Activated B cell treated with CpG ODN at 0.5 μM for 24 hours (primary cell): ENCODE data around the gene MTHFD2L. TPM values are rescaled to one million over a fixed set of nuclear protein-coding genes. Genes with fewer than 3 reads are reported as not detected.

ENCODE experiments used
- ATAC-seq: fragments of 200-7000 bp; cut with Tn5 transposase; one replicate; pipeline ENCODE4 v1.10.0; 2021; ENCODE audit warnings: low read depth, mild to moderate bottlenecking, moderate library complexity
- CTCF ChIA-PET: fragments of 350-600 bp; sonication (Branson Sonifier 250); formaldehyde crosslinking; loops from one replicate; lab custom pipeline; 2021; ENCODE audit warnings: antibody characterized with exemption; lab: Charles Lee
- POLR2A ChIA-PET: fragments of 350-600 bp; sonication (Branson Sonifier 250); formaldehyde crosslinking; loops from one replicate; lab custom pipeline; 2021; ENCODE audit warnings: antibody characterized with exemption; lab: Charles Lee
- DNase-seq: peaks from one replicate; pipeline ENCODE4 v3.0.0; 2022
- H3K27ac Mint-ChIP-seq: one replicate; pipeline ENCODE4 v1.8.0; 2020; ENCODE audit warnings: mixed read lengths
- H3K27me3 Mint-ChIP-seq: one replicate; pipeline ENCODE4 v1.8.0; 2021; ENCODE audit warnings: mixed read lengths
- H3K36me3 Mint-ChIP-seq: one replicate; pipeline ENCODE4 v1.8.0; 2021; ENCODE audit warnings: low read depth, mixed read lengths
- H3K4me1 Mint-ChIP-seq: one replicate; pipeline ENCODE4 v1.8.0; 2021; ENCODE audit warnings: mixed read lengths
- H3K4me3 Mint-ChIP-seq: one replicate; pipeline ENCODE4 v1.8.0; 2020; ENCODE audit warnings: mild to moderate bottlenecking, mixed read lengths
- H3K9me3 Mint-ChIP-seq: one replicate; pipeline ENCODE4 v1.8.0; 2020; ENCODE audit warnings: mixed read lengths
- intact Hi-C: fragments of 100-400 bp; cut with micrococcal nuclease; formaldehyde crosslinking; loops from one replicate; pipeline ENCODE4 v1.15.1; 2024
- total RNA-seq: library from RNA; stranded (reverse); gene quantifications from 2 replicates; pipeline ENCODE4 v1.2.3, GENCODE V29; 2022
- TF ChIP-seq, protein P1 (sequence below): fragments of 200-600 bp; IDR thresholded peaks from one replicate; pipeline ENCODE4 v1.8.0; 2022; ENCODE audit warnings: antibody characterized with exemption, mild to moderate bottlenecking

MTHFD2L gene
- total RNA-seq, 1 donor from 2014 or later, result 14.3 TPM

DNA sequence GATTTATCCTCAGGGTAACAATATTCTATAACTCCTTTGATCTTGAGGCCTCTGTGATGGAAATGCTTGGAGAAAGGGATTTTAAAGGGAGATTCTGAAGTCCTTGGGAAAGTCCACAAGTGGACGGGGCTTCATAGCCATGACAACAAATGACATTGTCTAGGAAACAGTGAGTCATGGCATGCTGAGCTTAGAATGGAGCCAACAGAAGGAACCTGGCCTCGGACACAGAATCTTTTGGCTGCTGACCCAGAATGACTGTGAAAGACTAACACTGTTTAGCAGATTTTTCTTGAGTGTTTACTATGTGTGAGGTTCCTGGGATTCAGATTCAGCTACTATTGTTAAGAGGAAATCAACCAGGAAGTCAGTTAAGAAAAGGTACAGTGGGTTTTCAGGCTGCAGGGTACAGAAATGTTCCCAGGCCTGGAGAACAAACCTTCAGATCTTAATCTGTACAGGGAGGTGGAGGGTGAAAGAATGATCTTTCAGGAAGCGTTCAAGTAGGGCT, 40.8 kb upstream of the MTHFD2L start:
- H3K9me3 Mint-ChIP-seq, result peaks cover under 1% of the 10 kb centered on the region
- ATAC-seq (no peak), DNase-seq (no peak)
- peaks cover 4% of the 10 kb centered on the region for H3K27me3 Mint-ChIP-seq
- no peaks in the 10 kb centered on the region for H3K36me3 Mint-ChIP-seq
- H3K27ac Mint-ChIP-seq, result no peak overlapping the region
- TF ChIP-seq, protein P1, sequence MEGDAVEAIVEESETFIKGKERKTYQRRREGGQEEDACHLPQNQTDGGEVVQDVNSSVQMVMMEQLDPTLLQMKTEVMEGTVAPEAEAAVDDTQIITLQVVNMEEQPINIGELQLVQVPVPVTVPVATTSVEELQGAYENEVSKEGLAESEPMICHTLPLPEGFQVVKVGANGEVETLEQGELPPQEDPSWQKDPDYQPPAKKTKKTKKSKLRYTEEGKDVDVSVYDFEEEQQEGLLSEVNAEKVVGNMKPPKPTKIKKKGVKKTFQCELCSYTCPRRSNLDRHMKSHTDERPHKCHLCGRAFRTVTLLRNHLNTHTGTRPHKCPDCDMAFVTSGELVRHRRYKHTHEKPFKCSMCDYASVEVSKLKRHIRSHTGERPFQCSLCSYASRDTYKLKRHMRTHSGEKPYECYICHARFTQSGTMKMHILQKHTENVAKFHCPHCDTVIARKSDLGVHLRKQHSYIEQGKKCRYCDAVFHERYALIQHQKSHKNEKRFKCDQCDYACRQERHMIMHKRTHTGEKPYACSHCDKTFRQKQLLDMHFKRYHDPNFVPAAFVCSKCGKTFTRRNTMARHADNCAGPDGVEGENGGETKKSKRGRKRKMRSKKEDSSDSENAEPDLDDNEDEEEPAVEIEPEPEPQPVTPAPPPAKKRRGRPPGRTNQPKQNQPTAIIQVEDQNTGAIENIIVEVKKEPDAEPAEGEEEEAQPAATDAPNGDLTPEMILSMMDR, result no peak
- H3K4me3 Mint-ChIP-seq, result no peak overlapping the region
- H3K4me1 Mint-ChIP-seq, result no peaks in the 10 kb centered on the region
- CTCF ChIA-PET, result no interaction called here
- POLR2A ChIA-PET, result no interaction called here
- intact Hi-C loops, result no loop called here

DNA sequence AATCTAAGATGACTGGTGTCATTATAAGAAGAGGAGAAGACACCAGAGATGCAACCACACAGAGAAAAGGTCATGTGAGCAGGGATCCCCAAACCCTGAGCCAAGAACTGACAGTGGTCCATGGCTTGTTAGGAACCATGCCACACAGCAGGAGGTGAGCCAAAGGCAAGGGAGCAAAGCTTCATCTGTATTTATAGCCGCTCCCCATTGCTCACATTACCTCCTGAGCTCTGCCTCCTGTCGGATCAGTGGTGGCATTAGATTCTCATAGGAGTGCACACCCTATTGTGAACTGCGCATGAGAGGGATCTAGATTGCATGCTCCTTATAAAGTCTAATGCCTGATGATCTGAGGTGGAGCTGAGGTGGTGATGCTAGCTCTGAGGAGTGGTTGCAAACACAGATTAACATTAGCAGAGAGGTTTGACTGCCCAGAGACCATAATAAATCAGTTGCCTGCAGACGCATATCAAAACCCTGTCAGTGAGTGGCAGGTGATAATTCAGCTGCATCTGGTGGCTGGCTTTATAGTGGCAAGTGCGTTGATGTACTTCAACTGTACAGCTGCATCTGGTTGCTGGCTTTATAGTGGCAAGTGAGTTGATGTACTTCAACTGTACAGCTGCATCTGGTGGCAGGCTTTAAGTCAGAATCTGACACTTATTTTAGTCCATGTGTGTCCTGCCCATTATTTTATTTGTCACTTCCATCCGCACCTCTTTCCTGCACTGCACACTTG, 39.1 kb upstream of the MTHFD2L start:
- CTCF ChIA-PET, result no interaction called here
- ATAC-seq, result no peak
- H3K36me3 Mint-ChIP-seq, result no peaks in the 10 kb centered on the region
- POLR2A ChIA-PET, result no interaction called here
- TF ChIP-seq, protein P1, result no peak
- peaks cover 4% of the 10 kb centered on the region for H3K27me3 Mint-ChIP-seq
- no peak overlapping the region for H3K27ac Mint-ChIP-seq
- H3K4me1 Mint-ChIP-seq, result no peaks in the 10 kb centered on the region
- H3K4me3 Mint-ChIP-seq, result no peak overlapping the region
- no peak for DNase-seq
- peaks cover 3% of the 10 kb centered on the region for H3K9me3 Mint-ChIP-seq
- intact Hi-C loops, result no loop called here

DNA sequence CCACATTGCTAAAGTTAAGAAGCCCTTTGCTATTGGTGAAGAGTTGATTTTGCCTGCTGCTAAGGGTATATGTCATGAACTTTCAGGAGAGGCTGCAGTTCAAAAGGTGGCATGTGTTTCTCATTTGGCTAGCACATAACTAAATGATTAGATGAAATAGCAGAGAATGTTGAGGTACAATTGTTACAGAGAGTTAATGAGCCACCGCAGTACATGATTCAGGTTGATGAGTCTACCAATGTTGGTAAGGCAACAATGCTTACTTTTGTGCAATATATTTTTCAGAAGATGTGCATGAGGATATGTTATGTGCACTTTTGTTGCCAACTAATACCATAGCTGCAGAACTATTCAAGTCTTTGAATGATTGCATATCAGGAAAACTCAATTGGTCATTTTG, 37.8 kb upstream of the MTHFD2L start:
- ATAC-seq (no peak), DNase-seq (no peak)
- Mint-ChIP-seq H3K4me1 (no peaks in the 10 kb centered on the region), H3K36me3 (no peaks in the 10 kb centered on the region), H3K27me3 (peaks cover 4% of the 10 kb centered on the region), H3K27ac (no peak overlapping the region), H3K4me3 (no peak overlapping the region), H3K9me3 (peaks cover 3% of the 10 kb centered on the region)
- TF ChIP-seq, protein P1, result no peak
- intact Hi-C loops, result no loop called here
- POLR2A ChIA-PET, result no interaction called here
- CTCF ChIA-PET, result no interaction called here

DNA sequence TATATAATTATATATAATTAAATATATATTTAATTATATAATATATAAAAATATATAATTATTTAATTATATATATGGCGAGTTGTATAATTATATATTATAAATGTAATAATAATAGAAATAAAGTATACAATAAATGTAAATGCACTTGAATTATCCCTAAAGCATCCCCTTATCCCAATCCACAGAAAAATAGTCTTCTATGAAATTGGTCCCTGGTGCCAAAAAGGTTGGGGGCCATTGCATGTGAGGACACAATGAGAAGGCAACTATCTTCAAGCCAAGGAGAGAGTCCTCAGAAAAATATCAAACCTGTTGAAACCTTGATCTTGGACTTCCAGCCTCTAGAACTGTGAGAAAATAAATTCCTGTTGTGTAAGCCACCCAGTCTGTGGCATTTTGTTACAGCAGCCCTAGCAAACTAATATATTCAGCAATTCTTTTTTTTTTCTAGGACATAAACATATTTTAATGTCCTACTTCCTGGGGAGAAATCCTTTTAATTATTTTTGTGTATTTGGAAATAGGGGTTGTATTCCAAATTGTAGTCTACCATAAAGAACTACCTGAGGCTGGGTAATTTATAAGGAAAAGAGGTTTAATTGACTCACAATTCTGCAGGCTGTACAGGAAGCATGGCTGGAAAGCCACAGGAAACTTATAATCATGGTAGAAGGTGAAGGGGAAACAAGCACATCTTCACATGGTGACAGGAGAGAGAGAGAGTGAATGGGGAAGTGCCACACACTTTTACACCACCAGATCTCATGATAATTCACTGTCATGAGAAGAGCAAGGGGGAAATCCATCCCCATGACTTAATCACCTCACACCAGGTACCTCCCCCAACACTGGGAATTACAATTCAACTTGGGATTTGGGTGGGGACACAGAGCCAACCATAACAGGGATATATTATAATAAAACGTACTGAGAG, 36.0 kb upstream of the MTHFD2L start:
- TF ChIP-seq, protein P1, result no peak

More for the DNA sequence above, 36.0 kb upstream of the MTHFD2L start:
- Mint-ChIP-seq H3K4me1 (no peaks in the 10 kb centered on the region), H3K4me3 (no peak overlapping the region), H3K36me3 (no peaks in the 10 kb centered on the region), H3K9me3 (peaks cover 3% of the 10 kb centered on the region), H3K27ac (no peak overlapping the region), H3K27me3 (peaks cover 5% of the 10 kb centered on the region)
- ChIA-PET POLR2A (no interaction called here), CTCF (no interaction called here)
- ATAC-seq (no peak), DNase-seq (no peak)
- intact Hi-C loops, result no loop called here
